NCI-H226 (cell line): ENCODE data around the gene PRDX4.
"Not testable (repeated sequence)": the region's sequence is repeated elsewhere in the genome, so short reads cannot be mapped to it uniquely, and the experiment has no call there.

Experiments used
- DNase-seq: peaks from one replicate; pipeline ENCODE4 v3.0.0-alpha.2; 2015

Gene PRDX4

GRCh38 chrX:23676486-23676885 lies 9.2 kb downstream of the PRDX4 start:
- not testable (repeated sequence) for DNase-seq

- DNase-seq, result no peak
These were observed 24.9 kb downstream of the PRDX4 start for GRCh38 chrX:23692166-23692565.

- peak; percentile 13 for DNase-seq
These were observed 27.3 kb downstream of the PRDX4 start for GRCh38 chrX:23694606-23695005.

GRCh38 chrX:23699636-23700194 lies 32.4 kb downstream of the PRDX4 start:
- DNase-seq, result no peak

- no peak for DNase-seq
These were observed 37.4 kb downstream of the PRDX4 start for GRCh38 chrX:23704673-23705206.

GRCh38 chrX:23705235-23705634 lies 37.9 kb downstream of the PRDX4 start:
- DNase-seq, result no peak

GRCh38 chrX:23720117-23720677 lies 52.9 kb downstream of the PRDX4 start:
- no peak for DNase-seq

GRCh38 chrX:23726191-23726590 lies 58.9 kb downstream of the PRDX4 start:
- DNase-seq, result no peak

GRCh38 chrX:23727206-23727605 lies 59.9 kb downstream of the PRDX4 start:
- no peak for DNase-seq

GRCh38 chrX:23729214-23729613 lies 61.9 kb downstream of the PRDX4 start:
- DNase-seq, result no peak

- DNase-seq, result no peak
These were observed 64.7 kb downstream of the PRDX4 start for GRCh38 chrX:23731951-23732350.

- no peak for DNase-seq
These were observed 65.4 kb downstream of the PRDX4 start for GRCh38 chrX:23732704-23733103.
